OCI-LY1 (cell line): ENCODE data around the gene CSTB.

Experiments
- H2AFZ ChIP-seq: fragments of 200-600 bp; sonication (generic), shearing (Covaris generic); 2 replicates; pipeline ENCODE4 v1.6.0; 2014; ENCODE audit warnings: antibody characterized with exemption, mild to moderate bottlenecking, low read length
- H3F3A ChIP-seq: fragments of 200-600 bp; sonication (generic), shearing (Covaris generic); 2 replicates; pipeline ENCODE4 v1.6.0; 2014; ENCODE audit warnings: mild to moderate bottlenecking, antibody characterized with exemption, low read length, moderate library complexity; ENCODE audit not compliant: insufficient read depth
- H3K27ac ChIP-seq: fragments of 200-600 bp; sonication (generic); 2 replicates; pipeline ENCODE4 v1.5.1; 2014; ENCODE audit warnings: low read length, mixed run types, mild to moderate bottlenecking, low read depth; ENCODE audit not compliant: poor library complexity, severe bottlenecking
- H3K27me3 ChIP-seq: fragments of 200-600 bp; sonication (generic); 2 replicates; pipeline ENCODE4 v1.6.0; 2014; ENCODE audit warnings: antibody characterized with exemption, mild to moderate bottlenecking, low read length, moderate library complexity; ENCODE audit not compliant: insufficient read depth
- H3K36me3 ChIP-seq: fragments of 200-600 bp; sonication (generic); 2 replicates; pipeline ENCODE4 v1.6.1; 2014; ENCODE audit warnings: mild to moderate bottlenecking, antibody characterized with exemption, low read length, moderate library complexity, mixed read lengths; ENCODE audit not compliant: insufficient read depth
- H3K4me1 ChIP-seq: fragments of 200-600 bp; sonication (generic); 2 replicates; pipeline ENCODE4 v1.5.1; 2014; ENCODE audit warnings: mild to moderate bottlenecking, low read length, moderate library complexity; ENCODE audit not compliant: insufficient read depth, severe bottlenecking
- H3K4me2 ChIP-seq: fragments of 200-600 bp; sonication (generic), shearing (Covaris generic); 2 replicates; pipeline ENCODE4 v1.6.1; 2014; ENCODE audit warnings: low read length
- H3K4me3 ChIP-seq: fragments of 200-600 bp; sonication (generic); 2 replicates; pipeline ENCODE4 v1.5.1; 2014; ENCODE audit warnings: low read length, low read depth, mild to moderate bottlenecking, mixed read lengths; ENCODE audit not compliant: poor library complexity, severe bottlenecking
- H3K79me2 ChIP-seq: fragments of 200-600 bp; shearing (Covaris generic); 2 replicates; pipeline ENCODE4 v1.6.1; 2016; ENCODE audit warnings: mixed run types, low read length, mixed read lengths; ENCODE audit not compliant: insufficient read depth
- H3K9ac ChIP-seq: fragments of 200-600 bp; sonication (generic), shearing (Covaris generic); 2 replicates; pipeline ENCODE4 v1.6.1; 2014; ENCODE audit warnings: mild to moderate bottlenecking, low read length, mixed read lengths
- H3K9me2 ChIP-seq: fragments of 200-600 bp; sonication (generic), shearing (Covaris generic); 2 replicates; pipeline ENCODE4 v1.6.1; 2014; ENCODE audit warnings: low read depth, mild to moderate bottlenecking, low read length, mixed read lengths
- H3K9me3 ChIP-seq: fragments of 200-600 bp; shearing (Covaris generic); 2 replicates; pipeline ENCODE4 v1.6.1; 2014; ENCODE audit warnings: low read length, mixed read lengths
- H4K20me1 ChIP-seq: fragments of 200-600 bp; sonication (generic), shearing (Covaris generic); 2 replicates; pipeline ENCODE4 v1.6.0; 2016; ENCODE audit warnings: mild to moderate bottlenecking, low read length; ENCODE audit not compliant: insufficient read depth
- CTCF ChIP-seq: fragments of 200-600 bp; sonication (generic), shearing (Covaris generic); IDR thresholded peaks from 2 replicates; pipeline ENCODE4 v1.5.1; 2017; ENCODE audit warnings: mild to moderate bottlenecking, antibody characterized with exemption, low read length, moderate library complexity, mixed read lengths
- EZH2 ChIP-seq: fragments of 200-600 bp; sonication (generic), shearing (Covaris generic); IDR thresholded peaks from 2 replicates; pipeline ENCODE4 v1.8.0; 2017; ENCODE audit warnings: borderline replicate concordance, mixed run types, mild to moderate bottlenecking, antibody characterized with exemption, low read length, moderate library complexity, mixed read lengths

The CSTB gene

DNA sequence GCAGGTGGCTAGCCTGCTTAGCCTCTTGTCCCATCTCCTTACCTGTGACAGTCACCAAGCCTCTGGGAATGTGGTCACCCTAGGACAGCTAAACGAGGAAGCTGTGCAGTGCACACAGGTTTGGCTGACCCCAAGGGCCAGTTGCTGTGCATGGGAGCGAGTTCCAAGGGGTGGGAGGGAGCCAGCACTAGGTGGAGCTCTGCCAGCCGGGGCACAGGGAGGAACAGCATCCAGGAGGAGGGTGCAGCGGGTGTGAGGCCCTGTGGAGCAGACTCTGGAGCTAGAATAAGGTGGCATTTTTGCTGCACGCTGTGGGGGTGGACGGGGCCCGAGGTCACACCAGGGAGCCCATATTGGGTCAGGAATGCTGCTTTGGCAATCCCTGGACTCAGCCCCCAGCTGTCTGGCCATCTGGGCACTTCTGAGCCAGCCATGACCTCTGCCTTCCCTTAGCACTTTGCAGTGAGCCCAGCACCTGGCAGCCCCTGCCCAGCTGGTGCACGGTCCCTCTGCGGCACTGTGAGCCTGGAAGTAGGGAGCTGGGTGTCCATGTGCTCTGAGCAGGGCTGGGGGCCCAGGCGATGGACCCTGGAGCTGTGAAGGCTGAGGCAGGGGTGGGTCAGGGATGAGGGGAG lies 48.5 kb downstream of the CSTB start:
- Histone ChIP-seq H3K4me2 (peak overlapping the region; percentile 69), H3K9me3 (no peaks in the 10 kb centered on the region), H3K36me3 (peaks cover 8% of the 10 kb centered on the region), H3K4me1 (peaks cover 60% of the 10 kb centered on the region), H3K9me2 (no peaks in the 10 kb centered on the region), H3K79me2 (no peaks in the 10 kb centered on the region), H3K27ac (peak overlapping the region; percentile 53), H4K20me1 (no peaks in the 10 kb centered on the region), H3K27me3 (no peaks in the 10 kb centered on the region), H3F3A (no peaks in the 10 kb centered on the region), H3K9ac (peak overlapping the region; percentile 73; the same call in 1 of the 2 replicates), H3K4me3 (peak overlapping the region; percentile 61), H2AFZ (no peak overlapping the region)
- TF ChIP-seq CTCF, result no peak; the same call in 1 of the 2 replicates
- no peak for TF ChIP-seq EZH2

DNA sequence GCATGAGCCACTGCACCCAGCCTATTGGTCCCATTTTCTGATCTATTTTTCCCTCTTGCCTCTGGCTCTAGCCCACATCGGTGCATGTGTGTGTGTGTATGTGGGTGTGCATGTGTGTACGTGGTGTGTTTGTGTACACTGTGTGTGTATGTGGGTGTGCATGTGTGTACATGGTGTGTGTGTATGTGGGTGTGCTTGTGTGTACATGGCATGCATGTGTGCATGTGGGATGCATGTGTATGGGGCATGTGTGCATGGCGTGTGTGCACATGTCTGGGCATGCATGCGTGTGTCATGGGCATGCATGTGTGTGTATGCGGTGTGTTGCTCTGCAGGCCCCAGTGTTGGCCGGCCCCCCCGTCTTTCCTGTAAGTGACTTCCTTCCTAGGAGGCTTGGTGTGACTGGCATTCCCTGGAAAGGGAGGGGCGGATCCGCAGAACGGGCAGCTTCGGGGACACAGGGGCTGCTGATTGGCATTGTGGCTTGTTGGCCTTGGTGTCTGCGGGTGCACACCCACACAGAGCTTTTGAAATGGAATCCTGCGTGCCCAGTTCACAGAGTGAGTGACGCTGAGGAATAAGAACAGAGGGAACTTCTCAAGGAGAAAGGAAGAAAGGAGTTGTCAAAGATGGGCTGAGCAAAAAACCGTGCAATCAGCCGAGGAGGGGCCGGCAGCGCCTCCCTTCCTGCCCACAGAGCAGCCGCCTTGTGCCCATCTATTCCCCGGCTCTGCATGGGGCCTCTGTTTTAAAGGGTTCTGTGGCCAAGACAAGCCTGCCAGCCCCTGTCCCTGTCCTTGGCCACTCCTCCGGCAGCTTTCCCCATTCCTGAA lies 49.2 kb downstream of the CSTB start:
- H3K27ac ChIP-seq, result peak overlapping the region; percentile 91
- no peaks in the 10 kb centered on the region for H3K27me3 ChIP-seq
- H3K36me3 ChIP-seq, result peaks cover 8% of the 10 kb centered on the region
- peak overlapping the region; percentile 61 for H3K4me3 ChIP-seq
- no peak for TF ChIP-seq CTCF
- TF ChIP-seq EZH2, result no peak
- H3K9me3 ChIP-seq, result no peaks in the 10 kb centered on the region
- peaks cover 61% of the 10 kb centered on the region for H3K4me1 ChIP-seq
- H3K9me2 ChIP-seq, result no peaks in the 10 kb centered on the region
- peak overlapping the region; percentile 69; the same call in 1 of the 2 replicates for H3K4me2 ChIP-seq
- no peaks in the 10 kb centered on the region for H4K20me1 ChIP-seq
- H3K79me2 ChIP-seq, result no peaks in the 10 kb centered on the region
- H2AFZ ChIP-seq, result no peak overlapping the region
- no peaks in the 10 kb centered on the region for H3F3A ChIP-seq
- no peak overlapping the region; the same call in 1 of the 2 replicates for H3K9ac ChIP-seq
